Sciatic nerve (tissue), 2 donors: ENCODE data around the gene FSTL1. TPM values are rescaled to one million over a fixed set of nuclear protein-coding genes. Genes with fewer than 3 reads are reported as not detected.

Source experiments
- ATAC-seq: fragments of 200-7000 bp; cut with Tn5 transposase; one replicate; pipeline ENCODE4 v1.9.1; 2020; ENCODE audit warnings: mild to moderate bottlenecking, moderate library complexity
- DNase-seq: peaks from one replicate; pipeline ENCODE4 v3.0.0-alpha.2; 2020; ENCODE audit warnings: low spot score
- intact Hi-C: fragments of 100-400 bp; cut with DNase I; formaldehyde crosslinking; loops from one replicate; pipeline ENCODE4 v1.14.2; 2022
- total RNA-seq: library from RNA; stranded (reverse); fragmentation: NEBNext Ultra II Directional; extraction: Animal tissue kit (Norgen Biotek cat#: 25700); gene quantifications from one replicate; pipeline ENCODE4 v1.2.1, GENCODE V29; 2021
- donor health status: DM: no; HTN: no; CAD: no.
- donor health status: DM: no; HTN: no; CAD: no.

Gene FSTL1
- total RNA-seq, 1 donor from 2014 or later: 480 TPM

GRCh38 chr3:120470870-120471269 is 20.1 kb upstream of the FSTL1 start:
- ATAC-seq (peak; percentile 44), DNase-seq (no peak)
- intact Hi-C loops: no loop called here

- DNase-seq (no peak), ATAC-seq (peak; percentile 24)
- intact Hi-C loops: no loop called here
These were observed 19.1 kb upstream of the FSTL1 start for GRCh38 chr3:120469882-120470301.

GRCh38 chr3:120469440-120469839 is 18.6 kb upstream of the FSTL1 start:
- DNase-seq (no peak), ATAC-seq (no peak)
- intact Hi-C loops: no loop called here

- intact Hi-C loops: no loop called here
These were observed 18.0 kb upstream of the FSTL1 start for GRCh38 chr3:120468635-120469295.

GRCh38 chr3:120462409-120462959 is 11.7 kb upstream of the FSTL1 start:
- intact Hi-C loops: no loop called here
- no peak for ATAC-seq
- DNase-seq: no peak

More at GRCh38 chr3:120468635-120469295, 18.0 kb upstream of the FSTL1 start:
- DNase-seq: no peak
- no peak for ATAC-seq

- ATAC-seq (no peak), DNase-seq (no peak)
- intact Hi-C loops: no loop called here
These were observed 10.6 kb upstream of the FSTL1 start for GRCh38 chr3:120461416-120461815.

GRCh38 chr3:120460862-120461261 is 10.1 kb upstream of the FSTL1 start:
- ATAC-seq (no peak), DNase-seq (no peak)
- intact Hi-C loops: no loop called here

- DNase-seq (no peak), ATAC-seq (no peak)
- intact Hi-C loops: no loop called here
These were observed 9.5 kb upstream of the FSTL1 start for GRCh38 chr3:120460181-120460790.

GRCh38 chr3:120459196-120459595 is 8.4 kb upstream of the FSTL1 start:
- no peak for ATAC-seq
- intact Hi-C loops: no loop called here

GRCh38 chr3:120457827-120458226 is 7.0 kb upstream of the FSTL1 start:
- intact Hi-C loops: no loop called here
- no peak for ATAC-seq
- DNase-seq: no peak

More at GRCh38 chr3:120459196-120459595, 8.4 kb upstream of the FSTL1 start:
- no peak for DNase-seq

- intact Hi-C loops: no loop called here
- ATAC-seq: no peak
- no peak for DNase-seq
These were observed 3.4 kb upstream of the FSTL1 start for GRCh38 chr3:120454076-120454689.

GRCh38 chr3:120452816-120453215 is 2.0 kb upstream of the FSTL1 start:
- intact Hi-C loops: no loop called here
- ATAC-seq (no peak), DNase-seq (no peak)

- DNase-seq (no peak), ATAC-seq (peak; percentile 1)
- intact Hi-C loops: no loop called here
These were observed 1.0 kb upstream of the FSTL1 start for GRCh38 chr3:120451806-120452205.

- ATAC-seq (peak; percentile 29), DNase-seq (peak; percentile 69)
- intact Hi-C loops: no loop called here
These were observed 525 bp upstream of the FSTL1 start for GRCh38 chr3:120451272-120451761.

GRCh38 chr3:120449701-120450599 is 842 bp downstream of the FSTL1 start:
- intact Hi-C loops: no loop called here
- ATAC-seq: peak; percentile 80
- peak; percentile 73 for DNase-seq

- intact Hi-C loops: no loop called here
- peak; percentile 17 for ATAC-seq
- no peak for DNase-seq
These were observed 1.5 kb downstream of the FSTL1 start for GRCh38 chr3:120449251-120449650.

GRCh38 chr3:120448756-120449155 is 2.0 kb downstream of the FSTL1 start:
- no peak for ATAC-seq
- intact Hi-C loops: no loop called here

GRCh38 chr3:120446891-120447668 is 3.7 kb downstream of the FSTL1 start:
- ATAC-seq (no peak), DNase-seq (no peak)
- intact Hi-C loops: no loop called here

More at GRCh38 chr3:120448756-120449155, 2.0 kb downstream of the FSTL1 start:
- no peak for DNase-seq
